ENCODE data around the gene TXNDC15.

Gene TXNDC15

DNA sequence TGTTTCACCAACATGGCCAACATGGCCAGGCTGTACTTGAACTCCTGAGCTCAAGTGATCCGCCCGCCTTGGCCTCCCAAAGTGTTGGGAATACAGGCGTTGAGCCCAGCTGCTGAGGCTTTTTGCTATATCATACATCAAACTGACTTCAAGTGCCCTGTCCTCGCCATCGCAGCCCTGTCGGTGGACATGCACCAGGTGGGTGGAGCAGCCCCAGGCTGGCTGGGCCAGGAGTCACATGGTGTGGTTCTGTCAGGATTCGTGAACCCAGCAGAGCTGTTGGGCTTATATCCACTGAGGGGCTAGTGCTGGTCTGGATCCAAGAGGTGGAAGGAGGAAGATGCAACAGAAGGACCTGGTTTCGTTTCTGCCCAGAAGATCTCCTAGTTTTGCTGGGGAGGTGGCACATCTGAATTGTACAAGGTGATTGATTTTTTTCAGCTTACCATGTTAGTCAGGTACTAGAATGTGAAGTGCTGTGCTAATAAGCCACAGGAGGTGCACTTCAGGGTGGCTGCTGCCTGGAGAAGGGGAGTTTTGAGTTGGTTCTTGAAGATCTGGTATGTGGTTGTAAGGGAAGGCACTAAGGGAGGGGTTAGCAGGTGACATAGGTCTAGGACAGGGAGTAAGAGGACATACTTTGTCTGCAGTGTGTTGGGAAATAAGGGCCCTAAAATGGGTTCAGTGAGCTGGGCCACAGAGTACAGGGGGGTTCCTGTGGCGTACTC lies 46.8 kb downstream of the TXNDC15 start:
- TF ChIP-seq, protein P1, sequence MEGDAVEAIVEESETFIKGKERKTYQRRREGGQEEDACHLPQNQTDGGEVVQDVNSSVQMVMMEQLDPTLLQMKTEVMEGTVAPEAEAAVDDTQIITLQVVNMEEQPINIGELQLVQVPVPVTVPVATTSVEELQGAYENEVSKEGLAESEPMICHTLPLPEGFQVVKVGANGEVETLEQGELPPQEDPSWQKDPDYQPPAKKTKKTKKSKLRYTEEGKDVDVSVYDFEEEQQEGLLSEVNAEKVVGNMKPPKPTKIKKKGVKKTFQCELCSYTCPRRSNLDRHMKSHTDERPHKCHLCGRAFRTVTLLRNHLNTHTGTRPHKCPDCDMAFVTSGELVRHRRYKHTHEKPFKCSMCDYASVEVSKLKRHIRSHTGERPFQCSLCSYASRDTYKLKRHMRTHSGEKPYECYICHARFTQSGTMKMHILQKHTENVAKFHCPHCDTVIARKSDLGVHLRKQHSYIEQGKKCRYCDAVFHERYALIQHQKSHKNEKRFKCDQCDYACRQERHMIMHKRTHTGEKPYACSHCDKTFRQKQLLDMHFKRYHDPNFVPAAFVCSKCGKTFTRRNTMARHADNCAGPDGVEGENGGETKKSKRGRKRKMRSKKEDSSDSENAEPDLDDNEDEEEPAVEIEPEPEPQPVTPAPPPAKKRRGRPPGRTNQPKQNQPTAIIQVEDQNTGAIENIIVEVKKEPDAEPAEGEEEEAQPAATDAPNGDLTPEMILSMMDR (IDR thresholded peaks at IDR 0.05; ENCODE audit: low read depth, low read length) = no peak
- H3K27me3 ChIP-seq (ENCODE audit: insufficient read depth, low read depth, severe bottlenecking) = no peaks in the 10 kb centered on the region
- H3K36me3 ChIP-seq = peaks cover 14% of the 10 kb centered on the region
- DNase-seq = no peak
- H3K4me3 ChIP-seq (ENCODE audit: low read depth, low read length) = no peak overlapping the region
- no peak overlapping the region for H3K27ac ChIP-seq
- no peaks in the 10 kb centered on the region for H3K9me3 ChIP-seq (ENCODE audit: severe bottlenecking)

GRCh38 chr5:134932508-134932907 lies 58.3 kb downstream of the TXNDC15 start:
- no peak for DNase-seq
- H3K27me3 ChIP-seq (ENCODE audit: insufficient read depth, low read depth, severe bottlenecking) = no peaks in the 10 kb centered on the region
- H3K36me3 ChIP-seq = peaks cover 10% of the 10 kb centered on the region
- no peak overlapping the region for H3K4me3 ChIP-seq (ENCODE audit: low read depth, low read length)
- TF ChIP-seq, protein P1 (IDR thresholded peaks at IDR 0.05; ENCODE audit: low read depth, low read length) = no peak
- no peaks in the 10 kb centered on the region for H3K9me3 ChIP-seq (ENCODE audit: severe bottlenecking)
- H3K27ac ChIP-seq = no peak overlapping the region

DNA sequence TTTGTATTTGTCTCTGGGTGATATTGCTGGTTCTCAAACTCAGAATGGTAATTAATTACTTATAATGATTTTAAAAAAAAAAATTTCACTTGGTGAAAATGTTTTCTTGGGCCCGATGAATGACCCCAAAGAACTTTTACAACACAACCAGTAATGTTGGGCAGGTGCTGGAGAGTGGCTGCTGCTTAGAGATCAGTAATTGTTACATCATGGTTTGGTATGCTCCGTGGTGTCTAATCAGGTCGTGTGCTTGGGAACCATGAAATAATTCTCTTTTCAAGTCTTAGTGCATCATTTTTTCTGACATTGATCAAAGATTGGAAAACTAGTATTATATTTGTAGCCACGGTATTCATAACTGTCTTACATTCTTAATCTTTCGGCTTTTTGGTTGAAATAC lies 60.0 kb downstream of the TXNDC15 start:
- TF ChIP-seq, protein P1 (IDR thresholded peaks at IDR 0.05; ENCODE audit: low read depth, low read length) = no peak
- peaks cover 10% of the 10 kb centered on the region for H3K36me3 ChIP-seq
- H3K27me3 ChIP-seq (ENCODE audit: insufficient read depth, low read depth, severe bottlenecking) = no peaks in the 10 kb centered on the region
- no peaks in the 10 kb centered on the region for H3K9me3 ChIP-seq (ENCODE audit: severe bottlenecking)
- no peak overlapping the region for H3K4me3 ChIP-seq (ENCODE audit: low read depth, low read length)
- DNase-seq = no peak
- no peak overlapping the region for H3K27ac ChIP-seq

GRCh38 chr5:134935711-134936602 lies 61.8 kb downstream of the TXNDC15 start:
- peaks cover 10% of the 10 kb centered on the region for H3K36me3 ChIP-seq
- H3K27ac ChIP-seq = no peak overlapping the region
- TF ChIP-seq, protein P1 (IDR thresholded peaks at IDR 0.05; ENCODE audit: low read depth, low read length) = no peak
- no peak overlapping the region for H3K4me3 ChIP-seq (ENCODE audit: low read depth, low read length)
- no peaks in the 10 kb centered on the region for H3K9me3 ChIP-seq (ENCODE audit: severe bottlenecking)
- no peaks in the 10 kb centered on the region for H3K27me3 ChIP-seq (ENCODE audit: insufficient read depth, low read depth, severe bottlenecking)
- DNase-seq = no peak

DNA sequence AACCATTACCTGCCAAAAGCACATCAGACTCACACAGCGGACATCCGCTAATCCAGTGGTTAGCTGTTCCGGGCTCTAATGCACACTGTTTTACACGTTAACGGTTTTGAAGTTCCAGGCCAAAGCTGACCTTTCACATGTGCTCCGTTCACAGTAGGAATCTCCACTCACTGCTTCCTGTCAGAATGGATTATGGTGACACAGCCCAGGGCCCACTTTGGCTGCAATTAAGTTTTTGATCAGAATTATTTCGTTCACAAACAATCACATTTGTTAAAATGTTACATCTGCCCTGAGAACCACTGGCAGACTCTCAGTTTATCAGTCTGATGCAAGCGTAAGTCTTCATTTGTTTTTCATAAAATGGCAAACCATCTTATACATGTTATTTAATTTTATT lies 63.4 kb downstream of the TXNDC15 start:
- Histone ChIP-seq H3K27ac (no peak overlapping the region), H3K9me3 (ENCODE audit: severe bottlenecking) (no peaks in the 10 kb centered on the region), H3K27me3 (ENCODE audit: insufficient read depth, low read depth, severe bottlenecking) (no peaks in the 10 kb centered on the region), H3K36me3 (peaks cover 4% of the 10 kb centered on the region; the same call in 1 of the 2 replicates), H3K4me3 (ENCODE audit: low read depth, low read length) (no peak overlapping the region)
- TF ChIP-seq, protein P1 (IDR thresholded peaks at IDR 0.05; ENCODE audit: low read depth, low read length) = no peak
- no peak for DNase-seq
